Transverse colon (tissue), 3 donors: ENCODE data around the gene LRP1-AS.

Experiments
- POLR2A ChIP-seq: fragments of 450-650 bp; IDR thresholded peaks from one replicate; pipeline ENCODE4 v1.6.1; 2016; ENCODE audit warnings: antibody characterized with exemption, mild to moderate bottlenecking, moderate library complexity
- TF ChIP-seq, protein P1 (sequence below), 5 experiments: fragments of 200-600 bp in 3 of 5; fragments of 450-650 bp in 2 of 5; sonication (generic) in 3 of 5; IDR thresholded peaks; 1 replicate in 2 of 5; 2 replicates in 3 of 5; pipeline ENCODE4 v1.5.1; 2016 to 2017; ENCODE audit warnings: antibody characterized with exemption in 5 of 5, inconsistent platforms in 3 of 5, mild to moderate bottlenecking in 2 of 5, moderate library complexity in 1 of 5

DNA sequence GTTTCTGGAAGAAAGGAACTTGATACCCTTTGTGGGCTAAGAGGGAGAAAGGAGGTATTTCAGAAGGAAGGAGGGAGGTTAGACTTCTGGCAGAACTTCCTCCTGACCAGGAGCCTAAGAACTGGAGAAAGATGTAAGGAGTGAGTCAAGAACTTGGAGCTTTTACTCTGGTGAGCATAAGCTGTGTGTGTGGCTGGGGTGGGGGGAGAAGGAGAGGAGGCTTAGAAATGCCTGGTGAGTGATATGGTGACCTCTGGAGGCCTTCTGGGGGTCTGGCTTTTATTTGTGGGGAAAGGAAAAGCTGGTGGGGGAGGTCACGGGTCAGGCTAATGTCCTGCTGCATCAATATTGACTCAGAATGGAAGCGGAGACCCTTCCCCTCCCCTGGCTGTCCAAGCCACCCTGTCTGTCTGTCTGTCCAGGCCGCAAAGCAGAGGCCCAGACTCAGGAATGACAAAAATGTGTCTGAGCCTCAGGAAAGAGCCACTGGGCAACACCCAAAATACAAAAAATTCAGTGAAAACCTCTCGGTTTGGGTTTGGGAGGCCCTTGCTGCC lies 14.3 kb downstream of the LRP1-AS start:
- TF ChIP-seq, protein P1, sequence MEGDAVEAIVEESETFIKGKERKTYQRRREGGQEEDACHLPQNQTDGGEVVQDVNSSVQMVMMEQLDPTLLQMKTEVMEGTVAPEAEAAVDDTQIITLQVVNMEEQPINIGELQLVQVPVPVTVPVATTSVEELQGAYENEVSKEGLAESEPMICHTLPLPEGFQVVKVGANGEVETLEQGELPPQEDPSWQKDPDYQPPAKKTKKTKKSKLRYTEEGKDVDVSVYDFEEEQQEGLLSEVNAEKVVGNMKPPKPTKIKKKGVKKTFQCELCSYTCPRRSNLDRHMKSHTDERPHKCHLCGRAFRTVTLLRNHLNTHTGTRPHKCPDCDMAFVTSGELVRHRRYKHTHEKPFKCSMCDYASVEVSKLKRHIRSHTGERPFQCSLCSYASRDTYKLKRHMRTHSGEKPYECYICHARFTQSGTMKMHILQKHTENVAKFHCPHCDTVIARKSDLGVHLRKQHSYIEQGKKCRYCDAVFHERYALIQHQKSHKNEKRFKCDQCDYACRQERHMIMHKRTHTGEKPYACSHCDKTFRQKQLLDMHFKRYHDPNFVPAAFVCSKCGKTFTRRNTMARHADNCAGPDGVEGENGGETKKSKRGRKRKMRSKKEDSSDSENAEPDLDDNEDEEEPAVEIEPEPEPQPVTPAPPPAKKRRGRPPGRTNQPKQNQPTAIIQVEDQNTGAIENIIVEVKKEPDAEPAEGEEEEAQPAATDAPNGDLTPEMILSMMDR (IDR thresholded peaks at IDR 0.05) = no peak
- no peak for TF ChIP-seq POLR2A
